ENCODE results near the gene PKHD1.
"Not testable (repeated sequence)": the region's sequence is repeated elsewhere in the genome, so short reads cannot be mapped to it uniquely, and the experiment has no call there.

PKHD1 gene

DNA sequence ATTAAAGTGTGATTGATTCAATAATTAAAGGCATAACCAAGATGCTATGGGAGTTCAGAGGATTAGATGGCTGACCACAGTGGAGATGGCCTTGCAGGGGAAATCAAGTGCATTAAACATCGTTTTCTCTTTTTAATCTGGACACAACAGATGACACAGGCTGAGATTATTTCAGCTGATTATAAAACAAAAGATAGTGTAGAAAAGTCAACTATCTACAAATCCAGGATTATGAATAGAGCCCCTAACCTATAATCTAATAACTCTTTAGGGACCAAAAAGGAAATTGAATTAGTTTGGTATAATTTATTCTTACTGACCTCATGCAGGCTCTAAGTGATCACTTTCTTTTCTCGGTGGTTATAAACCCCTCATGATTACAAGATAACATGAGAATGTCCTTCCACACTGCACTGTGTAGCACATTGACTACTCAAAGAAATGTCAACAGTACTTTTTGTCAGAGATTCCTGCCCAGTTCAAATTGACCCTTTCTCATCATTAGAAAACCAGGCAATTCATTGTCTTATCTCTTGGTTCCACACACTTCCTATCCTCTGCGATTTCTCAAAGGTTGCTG lies 122.1 kb downstream of the PKHD1 start:
- TF ChIP-seq POLR2A (IDR thresholded peaks at IDR 0.05; ENCODE audit: low read depth, low read length): no peak
- DNase-seq (ENCODE audit: insufficient read length, low spot score): no peak
- FAIRE-seq: no peak

GRCh38 chr6:51963980-51964379 lies 123.4 kb downstream of the PKHD1 start:
- no peak for FAIRE-seq
- TF ChIP-seq POLR2A (IDR thresholded peaks at IDR 0.05; ENCODE audit: low read depth, low read length): no peak
- DNase-seq (ENCODE audit: insufficient read length, low spot score): no peak

DNA sequence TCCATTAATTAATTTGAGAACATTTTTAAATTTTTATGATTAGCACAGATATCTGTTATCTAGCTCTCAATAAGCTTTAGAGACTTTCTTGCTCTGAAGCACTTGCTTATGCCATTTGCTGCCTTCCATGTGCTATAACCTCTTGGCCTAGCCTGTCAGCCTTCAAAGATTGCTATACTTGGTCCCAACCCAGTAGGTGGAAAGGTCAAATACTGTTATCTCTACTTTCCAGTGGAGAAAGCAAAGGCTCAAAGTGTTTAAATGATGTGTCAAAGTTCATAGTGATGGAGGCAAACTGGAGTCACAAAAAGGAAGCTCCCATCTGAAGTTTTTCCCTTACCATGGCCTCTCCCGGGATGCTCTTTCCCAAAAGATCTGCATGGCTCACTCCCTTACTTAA lies 125.1 kb downstream of the PKHD1 start:
- no peak for DNase-seq (ENCODE audit: insufficient read length, low spot score)
- no peak for TF ChIP-seq POLR2A (IDR thresholded peaks at IDR 0.05; ENCODE audit: low read depth, low read length)
- FAIRE-seq: no peak

GRCh38 chr6:51960419-51960818 lies 127.0 kb downstream of the PKHD1 start:
- TF ChIP-seq POLR2A (IDR thresholded peaks at IDR 0.05; ENCODE audit: low read depth, low read length): no peak
- DNase-seq (ENCODE audit: insufficient read length, low spot score) (no peak), FAIRE-seq (no peak)

- no peak for TF ChIP-seq POLR2A (IDR thresholded peaks at IDR 0.05; ENCODE audit: low read depth, low read length)
- FAIRE-seq (peak; percentile 94), DNase-seq (ENCODE audit: insufficient read length, low spot score) (peak; percentile 32)
Observed at GRCh38 chr6:51959744-51960383, 127.5 kb downstream of the PKHD1 start.

DNA sequence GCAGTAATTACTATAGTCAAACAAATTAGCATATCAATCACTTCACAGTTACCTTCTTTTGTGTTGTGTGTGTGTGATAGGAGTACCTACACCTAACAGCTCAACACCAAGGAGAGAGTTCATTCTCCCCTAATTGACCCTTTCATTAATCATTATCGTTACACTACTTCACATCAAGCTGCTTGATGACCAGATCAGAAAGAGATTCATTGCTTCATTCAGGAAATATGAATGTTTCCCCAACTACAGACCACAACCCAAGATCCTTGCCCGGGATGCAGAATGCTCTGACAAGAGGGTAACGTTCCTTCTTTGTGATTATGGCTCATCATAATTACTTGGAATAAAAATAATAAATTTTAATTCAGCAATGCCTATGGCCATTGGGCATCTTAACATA lies 132.7 kb downstream of the PKHD1 start:
- no peak for FAIRE-seq
- DNase-seq (ENCODE audit: insufficient read length, low spot score): no peak
- no peak for TF ChIP-seq POLR2A (IDR thresholded peaks at IDR 0.05; ENCODE audit: low read depth, low read length)

DNA sequence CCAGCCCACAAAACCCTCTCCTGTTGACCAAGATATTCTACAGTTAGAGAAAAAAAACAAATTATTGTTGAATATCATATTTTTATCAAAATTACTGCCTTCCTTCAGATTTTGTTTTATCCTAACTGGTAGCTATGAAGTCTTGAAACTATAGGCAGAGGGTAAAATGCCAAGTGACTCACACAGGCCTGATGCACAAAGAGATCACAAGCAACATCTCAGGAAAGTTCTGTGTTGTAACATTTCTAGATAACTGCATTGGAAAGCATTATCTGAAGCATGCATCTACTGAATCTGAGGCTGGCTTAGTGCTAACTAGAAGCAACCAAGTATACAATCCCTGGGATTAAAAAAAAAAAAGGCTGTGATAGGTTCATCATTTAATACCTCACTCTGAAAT lies 134.2 kb downstream of the PKHD1 start:
- DNase-seq (ENCODE audit: insufficient read length, low spot score) (no peak), FAIRE-seq (no peak)
- TF ChIP-seq POLR2A (IDR thresholded peaks at IDR 0.05; ENCODE audit: low read depth, low read length): no peak

- DNase-seq (ENCODE audit: insufficient read length, low spot score) (no peak), FAIRE-seq (no peak)
- TF ChIP-seq POLR2A (IDR thresholded peaks at IDR 0.05; ENCODE audit: low read depth, low read length): no peak
Observed at GRCh38 chr6:51951924-51952323, 135.5 kb downstream of the PKHD1 start.

GRCh38 chr6:51949526-51949925 lies 137.9 kb downstream of the PKHD1 start:
- DNase-seq (ENCODE audit: insufficient read length, low spot score) (no peak), FAIRE-seq (no peak)
- no peak for TF ChIP-seq POLR2A (IDR thresholded peaks at IDR 0.05; ENCODE audit: low read depth, low read length)

- DNase-seq (ENCODE audit: insufficient read length, low spot score); FAIRE-seq: not testable (repeated sequence)
Observed at GRCh38 chr6:51939695-51940094, 147.7 kb downstream of the PKHD1 start.

DNA sequence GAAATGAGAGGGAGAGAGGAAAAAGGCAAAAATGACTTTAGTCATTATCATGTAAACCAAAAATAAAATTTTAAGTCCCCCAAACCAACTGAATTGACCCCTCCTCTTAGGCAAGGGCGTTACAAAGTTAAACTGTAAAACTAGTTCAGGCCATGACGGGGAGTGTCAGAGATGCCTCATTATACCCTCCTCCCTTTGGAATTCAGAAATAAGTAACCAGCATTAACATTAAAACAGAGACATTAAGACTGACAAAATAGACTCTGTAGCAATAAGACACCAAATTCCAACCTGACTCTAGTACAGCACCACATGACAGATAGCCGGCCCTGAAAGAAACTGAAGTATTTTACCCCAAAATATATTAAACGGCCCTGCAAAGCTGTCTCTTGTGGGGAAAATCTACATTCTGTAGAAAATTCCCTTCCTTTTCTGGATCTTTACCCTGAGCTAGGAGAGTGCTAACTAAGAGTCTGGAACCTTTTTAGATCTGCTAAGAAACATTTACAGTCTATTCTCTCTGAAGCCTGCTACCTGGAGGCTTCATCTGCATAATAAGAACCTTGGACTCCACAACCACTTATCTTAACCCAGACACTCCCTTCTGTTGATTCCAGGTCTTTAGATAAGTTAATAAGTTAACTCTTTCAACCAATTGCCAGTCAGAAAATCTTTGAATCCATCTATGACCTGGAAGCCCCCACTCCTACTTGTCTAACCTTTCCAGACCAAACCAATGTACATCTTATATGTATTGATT lies 150.7 kb downstream of the PKHD1 start:
- no peak for DNase-seq (ENCODE audit: insufficient read length, low spot score)
- FAIRE-seq: no peak
- TF ChIP-seq POLR2A (IDR thresholded peaks at IDR 0.05; ENCODE audit: low read depth, low read length): no peak

DNA sequence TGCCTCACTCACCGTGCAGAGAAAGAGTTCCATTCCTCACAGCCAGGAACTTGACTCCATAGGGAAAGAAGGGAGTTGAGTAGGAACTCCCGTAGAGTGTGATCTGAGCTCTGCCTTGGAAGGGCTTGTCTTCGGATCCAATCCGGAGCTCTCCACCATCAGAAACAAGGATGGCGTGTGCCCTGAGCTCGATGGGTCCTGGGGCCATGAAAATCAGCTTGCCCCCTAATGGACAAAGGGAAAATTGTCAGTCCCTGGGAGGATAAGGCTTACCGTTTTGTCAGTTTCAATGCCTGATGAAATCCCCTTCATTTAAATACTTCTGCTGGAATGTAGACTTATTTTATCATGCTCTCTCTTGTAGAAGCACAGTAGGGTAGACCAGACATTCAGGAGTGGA lies 153.3 kb downstream of the PKHD1 start:
- FAIRE-seq: no peak
- DNase-seq (ENCODE audit: insufficient read length, low spot score): peak; percentile 12
- TF ChIP-seq POLR2A (IDR thresholded peaks at IDR 0.05; ENCODE audit: low read depth, low read length): no peak

- no peak for TF ChIP-seq POLR2A (IDR thresholded peaks at IDR 0.05; ENCODE audit: low read depth, low read length)
- DNase-seq (ENCODE audit: insufficient read length, low spot score) (no peak), FAIRE-seq (no peak)
Observed at GRCh38 chr6:51932956-51933355, 154.5 kb downstream of the PKHD1 start.

- FAIRE-seq (no peak), DNase-seq (ENCODE audit: insufficient read length, low spot score) (no peak)
Observed at GRCh38 chr6:51930602-51931001, 156.8 kb downstream of the PKHD1 start.

More at GRCh38 chr6:51930602-51931001, 156.8 kb downstream of the PKHD1 start:
- no peak for TF ChIP-seq POLR2A (IDR thresholded peaks at IDR 0.05; ENCODE audit: low read depth, low read length)

Data from H54 (cell line).